ENCODE data around the gene LSP1.

LSP1 gene

GRCh38 chr11:1892558-1892957, 39.7 kb downstream of the LSP1 start:
- H3K36me3 ChIP-seq (ENCODE audit: control insufficient read depth in 2 of 2, insufficient read depth in 2 of 2, low read length in 2 of 2): peaks cover 0 to 7% of the 10 kb centered on the region in 2 donors
- H3K27ac ChIP-seq (ENCODE audit: low read depth in 2 of 2, low read length in 2 of 2): no peak overlapping the region
- H3K4me3 ChIP-seq (ENCODE audit: low read length in 2 of 2): no peak overlapping the region
- H3K27me3 ChIP-seq (ENCODE audit: control insufficient read depth in 2 of 2, insufficient read depth in 2 of 2, low read length in 2 of 2): peaks cover 0 to 2% of the 10 kb centered on the region in 2 donors
- no peaks in the 10 kb centered on the region for H3K9me3 ChIP-seq (ENCODE audit: control insufficient read depth in 2 of 2, low read length in 2 of 2)
- no peak overlapping the region for H3K9ac ChIP-seq (ENCODE audit: low read depth in 1 of 2, low read length in 2 of 2)
- no peaks in the 10 kb centered on the region for H3K4me1 ChIP-seq (ENCODE audit: control insufficient read depth in 2 of 2, insufficient read depth in 2 of 2, low read length in 2 of 2)

DNA sequence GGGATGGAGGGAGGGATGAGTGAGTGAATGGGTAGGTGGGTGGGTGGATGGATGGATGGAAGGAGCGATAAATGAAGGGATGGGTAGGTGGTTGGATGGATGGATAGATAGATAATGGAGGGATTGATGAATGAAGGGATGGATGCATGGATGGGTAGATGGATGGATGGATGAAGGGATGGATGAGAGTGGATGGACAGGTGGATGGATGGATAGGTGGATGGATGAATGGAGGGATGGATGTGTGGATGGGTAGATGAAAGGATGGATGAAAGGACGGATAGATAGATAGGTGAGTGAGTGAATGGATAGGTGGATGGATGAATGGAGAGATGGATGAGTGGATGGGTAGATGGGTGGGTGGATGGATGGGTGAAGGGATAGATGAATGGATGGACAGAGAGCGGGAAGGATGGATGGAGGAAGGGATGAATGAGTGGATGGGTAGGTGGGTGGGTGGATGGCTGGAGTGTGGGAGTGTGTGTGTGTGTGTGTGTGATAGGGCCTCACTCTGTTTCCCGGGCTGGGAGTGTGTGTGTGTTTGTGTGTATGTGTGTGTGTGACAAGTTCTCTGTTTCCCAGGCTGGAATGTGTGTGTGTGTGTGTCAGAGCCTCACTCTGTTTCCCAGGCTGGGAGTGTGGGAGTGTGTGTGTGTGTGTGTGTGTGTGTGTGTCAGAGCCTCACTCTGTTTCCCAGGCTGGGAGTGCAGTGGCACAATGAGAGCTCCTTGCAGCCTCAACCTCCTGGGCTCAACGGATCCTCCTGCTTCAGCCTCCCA, 40.9 kb downstream of the LSP1 start:
- peaks cover 0 to 2% of the 10 kb centered on the region in 2 donors for H3K27me3 ChIP-seq (ENCODE audit: control insufficient read depth in 2 of 2, insufficient read depth in 2 of 2, low read length in 2 of 2)
- no peaks in the 10 kb centered on the region for H3K4me1 ChIP-seq (ENCODE audit: control insufficient read depth in 2 of 2, insufficient read depth in 2 of 2, low read length in 2 of 2)
- no peak overlapping the region for H3K27ac ChIP-seq (ENCODE audit: low read depth in 2 of 2, low read length in 2 of 2)
- H3K36me3 ChIP-seq (ENCODE audit: control insufficient read depth in 2 of 2, insufficient read depth in 2 of 2, low read length in 2 of 2): no peaks in the 10 kb centered on the region
- no peak overlapping the region for H3K9ac ChIP-seq (ENCODE audit: low read depth in 1 of 2, low read length in 2 of 2)
- no peaks in the 10 kb centered on the region for H3K9me3 ChIP-seq (ENCODE audit: control insufficient read depth in 2 of 2, low read length in 2 of 2)
- no peak overlapping the region for H3K4me3 ChIP-seq (ENCODE audit: low read length in 2 of 2)

GRCh38 chr11:1894759-1895158, 41.9 kb downstream of the LSP1 start:
- no peaks in the 10 kb centered on the region for H3K36me3 ChIP-seq (ENCODE audit: control insufficient read depth in 2 of 2, insufficient read depth in 2 of 2, low read length in 2 of 2)

DNA sequence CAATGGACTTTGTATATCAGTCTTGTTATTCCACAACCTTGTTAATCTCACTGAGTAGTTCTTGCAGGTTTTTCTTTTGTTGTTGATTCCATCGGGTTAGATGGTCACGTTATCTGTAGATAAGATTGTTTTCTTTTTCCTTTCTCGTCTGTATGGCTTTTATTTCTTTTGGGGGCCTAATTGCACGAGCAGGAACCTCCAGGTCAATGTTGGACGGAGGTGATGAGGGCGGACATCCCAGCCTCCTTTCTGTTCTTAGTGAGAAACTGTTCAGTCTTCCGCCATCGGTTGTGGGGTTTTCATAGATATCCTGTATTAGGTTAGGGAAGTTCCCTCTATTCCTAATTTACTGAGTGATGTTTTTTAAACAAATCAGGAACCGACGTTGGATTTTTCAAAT, 43.6 kb downstream of the LSP1 start:
- no peaks in the 10 kb centered on the region for H3K9me3 ChIP-seq (ENCODE audit: control insufficient read depth in 2 of 2, low read length in 2 of 2)
- H3K36me3 ChIP-seq (ENCODE audit: control insufficient read depth in 2 of 2, insufficient read depth in 2 of 2, low read length in 2 of 2): no peaks in the 10 kb centered on the region
- H3K4me1 ChIP-seq (ENCODE audit: control insufficient read depth in 2 of 2, insufficient read depth in 2 of 2, low read length in 2 of 2): no peaks in the 10 kb centered on the region
- no peak overlapping the region for H3K9ac ChIP-seq (ENCODE audit: low read depth in 1 of 2, low read length in 2 of 2)
- H3K4me3 ChIP-seq (ENCODE audit: low read length in 2 of 2): no peak overlapping the region
- no peak overlapping the region for H3K27ac ChIP-seq (ENCODE audit: low read depth in 2 of 2, low read length in 2 of 2)
- H3K27me3 ChIP-seq (ENCODE audit: control insufficient read depth in 2 of 2, insufficient read depth in 2 of 2, low read length in 2 of 2): peaks cover 0 to 2% of the 10 kb centered on the region in 2 donors

More at GRCh38 chr11:1894759-1895158, 41.9 kb downstream of the LSP1 start:
- Histone ChIP-seq H3K27me3 (ENCODE audit: control insufficient read depth in 2 of 2, insufficient read depth in 2 of 2, low read length in 2 of 2) (peaks cover 0 to 2% of the 10 kb centered on the region in 2 donors), H3K27ac (ENCODE audit: low read depth in 2 of 2, low read length in 2 of 2) (no peak overlapping the region), H3K9ac (ENCODE audit: low read depth in 1 of 2, low read length in 2 of 2) (no peak overlapping the region), H3K4me3 (ENCODE audit: low read length in 2 of 2) (no peak overlapping the region), H3K4me1 (ENCODE audit: control insufficient read depth in 2 of 2, insufficient read depth in 2 of 2, low read length in 2 of 2) (no peaks in the 10 kb centered on the region), H3K9me3 (ENCODE audit: control insufficient read depth in 2 of 2, low read length in 2 of 2) (no peaks in the 10 kb centered on the region)

DNA sequence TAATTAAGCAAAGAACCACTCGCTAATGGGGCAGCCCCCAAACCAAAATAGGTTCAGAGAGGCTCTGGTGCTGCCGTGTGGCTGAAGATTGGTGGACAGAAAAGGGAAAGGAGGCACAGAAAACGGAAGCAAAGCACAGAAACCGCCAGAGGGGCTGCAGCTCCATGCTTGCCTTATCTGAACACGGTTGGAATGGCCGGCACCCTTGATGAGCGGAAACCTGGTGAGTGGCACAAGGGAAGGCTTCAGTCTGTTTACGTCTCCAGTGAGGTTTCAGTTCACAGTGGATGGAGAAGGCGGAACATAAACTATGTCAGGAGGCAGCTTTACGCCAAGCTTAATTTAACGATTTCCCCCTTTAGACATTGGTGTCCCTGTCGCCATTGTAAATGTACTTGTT, 44.0 kb downstream of the LSP1 start:
- Histone ChIP-seq H3K36me3 (ENCODE audit: control insufficient read depth in 2 of 2, insufficient read depth in 2 of 2, low read length in 2 of 2) (no peaks in the 10 kb centered on the region), H3K27ac (ENCODE audit: low read depth in 2 of 2, low read length in 2 of 2) (no peak overlapping the region), H3K9me3 (ENCODE audit: control insufficient read depth in 2 of 2, low read length in 2 of 2) (no peaks in the 10 kb centered on the region), H3K4me3 (ENCODE audit: low read length in 2 of 2) (peak overlapping the region in 1 of 2 donors; percentile 54), H3K27me3 (ENCODE audit: control insufficient read depth in 2 of 2, insufficient read depth in 2 of 2, low read length in 2 of 2) (peaks cover 0 to 2% of the 10 kb centered on the region in 2 donors), H3K9ac (ENCODE audit: low read depth in 1 of 2, low read length in 2 of 2) (no peak overlapping the region), H3K4me1 (ENCODE audit: control insufficient read depth in 2 of 2, insufficient read depth in 2 of 2, low read length in 2 of 2) (no peaks in the 10 kb centered on the region)

DNA sequence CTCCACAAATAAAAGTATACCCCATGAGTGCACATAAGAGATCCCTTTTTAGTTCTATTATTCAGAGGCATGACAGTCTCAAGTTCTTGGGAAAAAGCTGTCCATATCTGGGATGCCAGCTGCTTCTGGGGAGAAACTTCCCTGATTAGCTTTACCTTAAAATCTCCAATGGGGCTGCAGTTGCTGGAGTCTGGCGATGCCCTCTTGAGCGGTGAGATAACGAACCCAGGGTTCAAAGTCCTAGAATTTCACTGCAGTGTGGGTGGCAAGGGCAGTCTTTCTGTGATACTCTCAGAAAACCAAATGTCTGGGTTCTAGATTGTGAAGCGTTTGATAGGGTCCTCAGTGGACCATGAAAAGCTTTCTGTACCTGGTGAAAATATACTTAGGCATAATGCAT, 46.2 kb downstream of the LSP1 start:
- no peaks in the 10 kb centered on the region for H3K4me1 ChIP-seq (ENCODE audit: control insufficient read depth in 2 of 2, insufficient read depth in 2 of 2, low read length in 2 of 2)
- no peak overlapping the region for H3K9ac ChIP-seq (ENCODE audit: low read depth in 1 of 2, low read length in 2 of 2)
- H3K27me3 ChIP-seq (ENCODE audit: control insufficient read depth in 2 of 2, insufficient read depth in 2 of 2, low read length in 2 of 2): peaks cover 0 to 2% of the 10 kb centered on the region in 2 donors
- no peaks in the 10 kb centered on the region for H3K9me3 ChIP-seq (ENCODE audit: control insufficient read depth in 2 of 2, low read length in 2 of 2)
- H3K4me3 ChIP-seq (ENCODE audit: low read length in 2 of 2): no peak overlapping the region
- H3K27ac ChIP-seq (ENCODE audit: low read depth in 2 of 2, low read length in 2 of 2): no peak overlapping the region
- no peaks in the 10 kb centered on the region for H3K36me3 ChIP-seq (ENCODE audit: control insufficient read depth in 2 of 2, insufficient read depth in 2 of 2, low read length in 2 of 2)

DNA sequence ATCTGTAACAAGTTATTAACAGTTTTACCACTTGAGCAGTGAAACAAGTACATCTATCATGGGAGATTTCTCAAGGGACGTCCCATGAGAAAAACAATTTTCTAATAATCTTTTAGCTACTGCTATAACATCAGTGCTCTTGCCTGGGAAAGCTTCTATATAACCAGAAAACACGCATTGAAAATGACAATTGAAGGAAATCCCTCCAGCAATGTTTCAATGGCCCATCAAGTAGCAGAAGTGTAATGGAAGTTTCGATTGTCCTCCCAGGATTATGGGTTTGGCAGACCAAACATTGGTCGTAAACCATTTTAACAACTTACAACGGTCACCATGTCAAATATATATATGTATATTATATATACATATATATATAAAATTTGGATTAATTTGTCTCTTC, 46.8 kb downstream of the LSP1 start:
- H3K36me3 ChIP-seq (ENCODE audit: control insufficient read depth in 2 of 2, insufficient read depth in 2 of 2, low read length in 2 of 2): no peaks in the 10 kb centered on the region
- no peak overlapping the region for H3K9ac ChIP-seq (ENCODE audit: low read depth in 1 of 2, low read length in 2 of 2)
- no peak overlapping the region for H3K27ac ChIP-seq (ENCODE audit: low read depth in 2 of 2, low read length in 2 of 2)
- no peaks in the 10 kb centered on the region for H3K9me3 ChIP-seq (ENCODE audit: control insufficient read depth in 2 of 2, low read length in 2 of 2)
- no peak overlapping the region for H3K4me3 ChIP-seq (ENCODE audit: low read length in 2 of 2)
- H3K4me1 ChIP-seq (ENCODE audit: control insufficient read depth in 2 of 2, insufficient read depth in 2 of 2, low read length in 2 of 2): no peaks in the 10 kb centered on the region
- H3K27me3 ChIP-seq (ENCODE audit: control insufficient read depth in 2 of 2, insufficient read depth in 2 of 2, low read length in 2 of 2): peaks cover 0 to 2% of the 10 kb centered on the region in 2 donors

- no peaks in the 10 kb centered on the region for H3K4me1 ChIP-seq (ENCODE audit: control insufficient read depth in 2 of 2, insufficient read depth in 2 of 2, low read length in 2 of 2)
- no peaks in the 10 kb centered on the region for H3K27me3 ChIP-seq (ENCODE audit: control insufficient read depth in 2 of 2, insufficient read depth in 2 of 2, low read length in 2 of 2)
- no peak overlapping the region for H3K4me3 ChIP-seq (ENCODE audit: low read length in 2 of 2)
- H3K27ac ChIP-seq (ENCODE audit: low read depth in 2 of 2, low read length in 2 of 2): no peak overlapping the region
- H3K36me3 ChIP-seq (ENCODE audit: control insufficient read depth in 2 of 2, insufficient read depth in 2 of 2, low read length in 2 of 2): no peaks in the 10 kb centered on the region
- H3K9me3 ChIP-seq (ENCODE audit: control insufficient read depth in 2 of 2, low read length in 2 of 2): no peaks in the 10 kb centered on the region
- H3K9ac ChIP-seq (ENCODE audit: low read depth in 1 of 2, low read length in 2 of 2): no peak overlapping the region
These were observed 53.3 kb downstream of the LSP1 start for GRCh38 chr11:1906181-1906580.

- Histone ChIP-seq H3K9ac (ENCODE audit: low read depth in 1 of 2, low read length in 2 of 2) (no peak overlapping the region), H3K9me3 (ENCODE audit: control insufficient read depth in 2 of 2, low read length in 2 of 2) (no peaks in the 10 kb centered on the region), H3K27ac (ENCODE audit: low read depth in 2 of 2, low read length in 2 of 2) (no peak overlapping the region), H3K4me1 (ENCODE audit: control insufficient read depth in 2 of 2, insufficient read depth in 2 of 2, low read length in 2 of 2) (no peaks in the 10 kb centered on the region), H3K36me3 (ENCODE audit: control insufficient read depth in 2 of 2, insufficient read depth in 2 of 2, low read length in 2 of 2) (no peaks in the 10 kb centered on the region), H3K27me3 (ENCODE audit: control insufficient read depth in 2 of 2, insufficient read depth in 2 of 2, low read length in 2 of 2) (no peaks in the 10 kb centered on the region), H3K4me3 (ENCODE audit: low read length in 2 of 2) (no peak overlapping the region)
These were observed 53.9 kb downstream of the LSP1 start for GRCh38 chr11:1906611-1907423.

DNA sequence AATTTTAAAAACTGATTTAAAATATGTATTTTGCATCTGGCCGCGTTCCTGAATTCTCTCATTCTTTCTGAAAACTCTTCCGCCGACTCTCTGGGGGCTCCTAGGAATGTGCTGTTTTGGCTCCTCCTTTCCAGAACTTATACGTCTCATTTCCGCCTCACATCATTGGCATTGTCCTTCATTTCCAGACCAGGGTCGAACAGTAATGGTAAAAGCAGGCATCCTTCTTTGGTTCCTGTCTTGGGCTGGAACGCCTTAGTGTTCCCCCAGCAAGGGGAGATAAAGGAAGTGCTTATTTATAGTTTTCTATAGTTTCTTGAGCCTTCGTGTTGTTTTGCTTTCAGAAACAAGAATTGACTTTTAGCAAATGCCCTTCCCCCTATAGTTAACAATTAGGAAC, 55.7 kb downstream of the LSP1 start:
- H3K27ac ChIP-seq (ENCODE audit: low read depth in 2 of 2, low read length in 2 of 2): no peak overlapping the region
- H3K9ac ChIP-seq (ENCODE audit: low read depth in 1 of 2, low read length in 2 of 2): no peak overlapping the region
- H3K4me1 ChIP-seq (ENCODE audit: control insufficient read depth in 2 of 2, insufficient read depth in 2 of 2, low read length in 2 of 2): no peaks in the 10 kb centered on the region
- H3K27me3 ChIP-seq (ENCODE audit: control insufficient read depth in 2 of 2, insufficient read depth in 2 of 2, low read length in 2 of 2): no peaks in the 10 kb centered on the region
- no peaks in the 10 kb centered on the region for H3K9me3 ChIP-seq (ENCODE audit: control insufficient read depth in 2 of 2, low read length in 2 of 2)
- H3K4me3 ChIP-seq (ENCODE audit: low read length in 2 of 2): no peak overlapping the region
- H3K36me3 ChIP-seq (ENCODE audit: control insufficient read depth in 2 of 2, insufficient read depth in 2 of 2, low read length in 2 of 2): no peaks in the 10 kb centered on the region

Measured in mucosa of rectum (tissue), 2 donors.